Mucosa of descending colon (tissue), 3 donors: ENCODE data around the gene PITPNC1. TPM values are rescaled to one million over a fixed set of nuclear protein-coding genes. Genes with fewer than 3 reads are reported as not detected.
"Not testable (repeated sequence)": the region's sequence is repeated elsewhere in the genome, so short reads cannot be mapped to it uniquely, and the experiment has no call there.

ENCODE experiments used
- ATAC-seq: fragments of 200-7000 bp; cut with Tn5 transposase; one replicate; pipeline ENCODE4 v1.9.1; 2020; ENCODE audit warnings: mild to moderate bottlenecking, moderate library complexity
- DNase-seq, 3 donors: peaks; one replicate each; pipeline ENCODE4 v3.0.0-alpha.2; 2020
- H3K36me3 ChIP-seq: fragments of 200-600 bp; one replicate; pipeline ENCODE4 v1.8.0; 2021; ENCODE audit warnings: low read depth, mild to moderate bottlenecking
- H3K4me1 ChIP-seq: fragments of 200-600 bp; one replicate; pipeline ENCODE4 v1.8.0; 2021; ENCODE audit warnings: low read depth, mild to moderate bottlenecking
- H3K4me3 ChIP-seq: fragments of 200-600 bp; one replicate; pipeline ENCODE4 v1.8.0; 2021; ENCODE audit warnings: mild to moderate bottlenecking
- H3K9me3 ChIP-seq: fragments of 200-600 bp; one replicate; pipeline ENCODE4 v1.8.0; 2021; ENCODE audit warnings: mild to moderate bottlenecking
- CTCF ChIP-seq: fragments of 200-600 bp; IDR thresholded peaks from one replicate; pipeline ENCODE4 v1.8.0; 2022; ENCODE audit warnings: antibody characterized with exemption, mild to moderate bottlenecking
- intact Hi-C, 2 donors: fragments of 100-400 bp; cut with DNase I in 1 of 2; cut with micrococcal nuclease in 1 of 2; formaldehyde crosslinking; loops; one replicate each; pipeline versions ENCODE4 v1.11.0 to v1.11.1; 2022; cut with DNase I, micrococcal nuclease
- total RNA-seq, 3 donors: library from RNA; stranded (reverse); fragmentation: NEBNext Ultra II Directional in 2 of 3; extraction: Animal tissue kit (Norgen Biotek cat#: 25700) in 2 of 3; gene quantifications; one replicate each; pipeline versions ENCODE4 v1.2.1 to v1.2.4, GENCODE V29; 2021 to 2023
- donor health status: DM: no; HTN: no; CAD: no; lungs with moderate emphysema.
- donor health status: DM: no; HTN: no; CAD: no.
- donor health status: DM: no; HTN: yes; CAD: no.

PITPNC1 gene
- total RNA-seq, 3 donors from 2014 or later, result 10.7 to 11.4 (median 10.9) TPM

GRCh38 chr17:67725373-67725791 lies 348.3 kb downstream of the PITPNC1 start:
- Histone ChIP-seq H3K9me3 (no peaks in the 10 kb centered on the region), H3K36me3 (peaks cover 23% of the 10 kb centered on the region), H3K4me1 (no peaks in the 10 kb centered on the region), H3K4me3 (no peak overlapping the region)
- ATAC-seq (no peak), DNase-seq (no peak)
- intact Hi-C loops, result no loop called here
- no peak for TF ChIP-seq CTCF

GRCh38 chr17:67725807-67726206 lies 348.7 kb downstream of the PITPNC1 start:
- H3K4me1 ChIP-seq, result no peaks in the 10 kb centered on the region
- no peak overlapping the region for H3K4me3 ChIP-seq
- intact Hi-C loops, result no loop called here
- peaks cover 23% of the 10 kb centered on the region for H3K36me3 ChIP-seq
- DNase-seq (no peak), ATAC-seq (no peak)
- TF ChIP-seq CTCF, result no peak
- H3K9me3 ChIP-seq, result no peaks in the 10 kb centered on the region

- intact Hi-C loops, H3K9me3 ChIP-seq, ATAC-seq, DNase-seq, H3K4me3 ChIP-seq, H3K4me1 ChIP-seq: not testable (repeated sequence)
- peaks cover 23% of the 10 kb centered on the region for H3K36me3 ChIP-seq
Observed at GRCh38 chr17:67727152-67728039, 350.3 kb downstream of the PITPNC1 start.

- peaks cover 23% of the 10 kb centered on the region for H3K36me3 ChIP-seq
- ATAC-seq (no peak), DNase-seq (no peak)
- H3K4me3 ChIP-seq, result no peak overlapping the region
- no peak for TF ChIP-seq CTCF
- no peaks in the 10 kb centered on the region for H3K4me1 ChIP-seq
- intact Hi-C loops, result no loop called here
- H3K9me3 ChIP-seq, result no peaks in the 10 kb centered on the region
Observed at GRCh38 chr17:67729903-67730302, 352.8 kb downstream of the PITPNC1 start.

GRCh38 chr17:67730731-67731130 lies 353.6 kb downstream of the PITPNC1 start:
- Histone ChIP-seq H3K36me3 (peaks cover 15% of the 10 kb centered on the region), H3K9me3 (no peaks in the 10 kb centered on the region), H3K4me3 (no peak overlapping the region), H3K4me1 (no peaks in the 10 kb centered on the region)
- ATAC-seq (no peak), DNase-seq (no peak)
- no peak for TF ChIP-seq CTCF
- intact Hi-C loops, result no loop called here

- no peak for TF ChIP-seq CTCF
- Histone ChIP-seq H3K9me3 (no peaks in the 10 kb centered on the region), H3K36me3 (peaks cover 6% of the 10 kb centered on the region), H3K4me1 (no peaks in the 10 kb centered on the region), H3K4me3 (no peak overlapping the region)
- intact Hi-C loops, result no loop called here
- DNase-seq, result no peak
- no peak for ATAC-seq
Observed at GRCh38 chr17:67733449-67733848, 356.4 kb downstream of the PITPNC1 start.
